Fibroblast of peridontal ligament (primary cell): Measurements from ENCODE around the gene RIPPLY2.
"Not testable (repeated sequence)": the region's sequence is repeated elsewhere in the genome, so short reads cannot be mapped to it uniquely, and the experiment has no call there.

ENCODE experiments used
- DNase-seq: peaks from one replicate; pipeline ENCODE4 v3.0.0-alpha.2; 2010; ENCODE audit errors: extremely low read depth

The RIPPLY2 gene

GRCh38 chr6:83853178-83854000, at the start of gene RIPPLY2:
Gene RIPPLY2, plus strand, starts transcription at chr6:83853360. Its CDS starts 57 bp downstream, at chr6:83853417.
- peak; percentile 23 for DNase-seq

GRCh38 chr6:83803492-83803891, 49.7 kb upstream of the RIPPLY2 start:
- not testable (repeated sequence) for DNase-seq

GRCh38 chr6:83804886-83805285, 48.3 kb upstream of the RIPPLY2 start:
- DNase-seq, result no peak

GRCh38 chr6:83808005-83808404, 45.2 kb upstream of the RIPPLY2 start:
- DNase-seq, result no peak

- no peak for DNase-seq
Measured at GRCh38 chr6:83808926-83809325, 44.2 kb upstream of the RIPPLY2 start.

GRCh38 chr6:83812595-83812994, 40.6 kb upstream of the RIPPLY2 start:
- DNase-seq, result no peak

- DNase-seq, result no peak
Measured at GRCh38 chr6:83815631-83816272, 37.4 kb upstream of the RIPPLY2 start.

- DNase-seq, result no peak
Measured at GRCh38 chr6:83822629-83823169, 30.5 kb upstream of the RIPPLY2 start.

GRCh38 chr6:83824388-83824801, 28.8 kb upstream of the RIPPLY2 start:
- no peak for DNase-seq

- DNase-seq, result no peak
Measured at GRCh38 chr6:83824831-83825230, 28.3 kb upstream of the RIPPLY2 start.

GRCh38 chr6:83827050-83827449, 26.1 kb upstream of the RIPPLY2 start:
- DNase-seq, result no peak

- DNase-seq, result no peak
Measured at GRCh38 chr6:83838727-83839126, 14.4 kb upstream of the RIPPLY2 start.

- DNase-seq, result no peak
Measured at GRCh38 chr6:83844170-83844569, 9.0 kb upstream of the RIPPLY2 start.

GRCh38 chr6:83846291-83846690, 6.9 kb upstream of the RIPPLY2 start:
- no peak for DNase-seq

- no peak for DNase-seq
Measured at GRCh38 chr6:83847179-83847578, 6.0 kb upstream of the RIPPLY2 start.

- DNase-seq, result no peak
Measured at GRCh38 chr6:83849127-83849526, 4.0 kb upstream of the RIPPLY2 start.

- DNase-seq, result no peak
Measured at GRCh38 chr6:83849610-83850009, 3.5 kb upstream of the RIPPLY2 start.

GRCh38 chr6:83852528-83853177, 507 bp upstream of the RIPPLY2 start:
- DNase-seq, result no peak

- no peak for DNase-seq
Measured at GRCh38 chr6:83854001-83854501, 891 bp downstream of the RIPPLY2 start.

GRCh38 chr6:83854766-83855165, 1.6 kb downstream of the RIPPLY2 start:
- DNase-seq, result no peak

GRCh38 chr6:83859410-83860358, 6.5 kb downstream of the RIPPLY2 start, which contains the start of gene CYB5R4:
Gene CYB5R4, plus strand, starts transcription at chr6:83859689. Its CDS starts 94 bp downstream, at chr6:83859783.
- DNase-seq, result peak; percentile 97
